ENCODE measurements around the gene GSN. TPM values are rescaled to one million over a fixed set of nuclear protein-coding genes. Genes with fewer than 3 reads are reported as not detected.
A peak's percentile ranks its signal among the peaks of the same experiment; 100 is the strongest.

The GSN gene
- total and polyA plus RNA-seq, 2 experiments from 2014 or later: 268 to 310 TPM

GRCh38 chr9:121302786-121303185, 34.8 kb downstream of the GSN start:
- Histone ChIP-seq H3K36me3 (peaks cover 3% of the 10 kb centered on the region), H3K4me1 (ENCODE audit: low read depth) (peaks cover 25% of the 10 kb centered on the region), H3K27me3 (no peaks in the 10 kb centered on the region), H3K27ac (no peak overlapping the region), H3K4me3 (no peak overlapping the region), H3K9me3 (ENCODE audit: low read depth) (no peaks in the 10 kb centered on the region)
- no peak for DNase-seq (ENCODE audit: low read depth in 1 of 2, low spot score in 1 of 2)
- TF ChIP-seq CTCF (IDR thresholded peaks at IDR 0.05; ENCODE audit: low read depth, low read length): no peak

GRCh38 chr9:121303456-121304451, 35.8 kb downstream of the GSN start:
- Histone ChIP-seq H3K4me1 (ENCODE audit: low read depth) (peaks cover 15% of the 10 kb centered on the region), H3K9me3 (ENCODE audit: low read depth) (no peaks in the 10 kb centered on the region), H3K36me3 (peaks cover 3% of the 10 kb centered on the region), H3K27ac (no peak overlapping the region), H3K27me3 (no peaks in the 10 kb centered on the region), H3K4me3 (no peak overlapping the region)
- no peak for TF ChIP-seq CTCF (IDR thresholded peaks at IDR 0.05; ENCODE audit: low read depth, low read length)
- DNase-seq (ENCODE audit: low read depth in 1 of 2, low spot score in 1 of 2): no peak

- Histone ChIP-seq H3K27me3 (no peaks in the 10 kb centered on the region), H3K9me3 (ENCODE audit: low read depth) (no peaks in the 10 kb centered on the region), H3K36me3 (peaks cover 3% of the 10 kb centered on the region), H3K4me3 (no peak overlapping the region), H3K4me1 (ENCODE audit: low read depth) (peaks cover 7% of the 10 kb centered on the region), H3K27ac (no peak overlapping the region)
- TF ChIP-seq CTCF (IDR thresholded peaks at IDR 0.05; ENCODE audit: low read depth, low read length): no peak
- no peak for DNase-seq (ENCODE audit: low read depth in 1 of 2, low spot score in 1 of 2)
Measured at GRCh38 chr9:121304707-121305106, 36.7 kb downstream of the GSN start.

- peaks cover 3% of the 10 kb centered on the region for H3K36me3 ChIP-seq
Measured at GRCh38 chr9:121305269-121305994, 37.5 kb downstream of the GSN start.

More at GRCh38 chr9:121305269-121305994, 37.5 kb downstream of the GSN start:
- no peak for TF ChIP-seq CTCF (IDR thresholded peaks at IDR 0.05; ENCODE audit: low read depth, low read length)
- Histone ChIP-seq H3K27ac (no peak overlapping the region), H3K9me3 (ENCODE audit: low read depth) (no peaks in the 10 kb centered on the region), H3K4me3 (no peak overlapping the region), H3K27me3 (no peaks in the 10 kb centered on the region), H3K4me1 (ENCODE audit: low read depth) (peaks cover 2% of the 10 kb centered on the region)
- peak in 1 of 2 donors; percentile 33 for DNase-seq (ENCODE audit: low read depth in 1 of 2, low spot score in 1 of 2)

Measured in cardiac muscle cell (in vitro differentiated cells and primary cell).